AG09319 (cell line): Measurements from ENCODE around the gene EXOSC9.

ENCODE experiments used
- DNase-seq: peaks from one replicate; pipeline ENCODE4 v3.0.0-alpha.2; 2010; ENCODE audit warnings: low read depth; ENCODE audit errors: extremely low read depth
- CTCF ChIP-seq: IDR thresholded peaks from 2 replicates; pipeline ENCODE4 v1.5.1; 2011; ENCODE audit warnings: low read depth, mild to moderate bottlenecking, inconsistent platforms, low read length, moderate library complexity

Gene EXOSC9

GRCh38 chr4:121817006-121817405 is 15.9 kb downstream of the EXOSC9 start:
- DNase-seq, result no peak
- no peak for TF ChIP-seq CTCF

GRCh38 chr4:121817701-121818100 is 16.6 kb downstream of the EXOSC9 start:
- no peak for TF ChIP-seq CTCF
- no peak for DNase-seq

GRCh38 chr4:121818215-121818614 is 17.1 kb downstream of the EXOSC9 start:
- no peak for TF ChIP-seq CTCF
- DNase-seq, result no peak

- DNase-seq, result no peak
- TF ChIP-seq CTCF, result no peak
These were observed 18.3 kb downstream of the EXOSC9 start for GRCh38 chr4:121819216-121819965.

GRCh38 chr4:121822047-121822446 is 20.9 kb downstream of the EXOSC9 start:
- no peak for DNase-seq
- no peak for TF ChIP-seq CTCF

- peak; percentile 12 for TF ChIP-seq CTCF
- no peak for DNase-seq
These were observed 21.8 kb downstream of the EXOSC9 start for GRCh38 chr4:121822796-121823504.

- DNase-seq, result peak; percentile 90
- TF ChIP-seq CTCF, result no peak; the same call in 1 of the 2 replicates
These were observed 22.5 kb downstream of the EXOSC9 start, which contains the start of gene CCNA2 for GRCh38 chr4:121823505-121824170. CCNA2 (minus strand) TSS chr4:121823883; CDS start chr4:121823628, 255 bp downstream.
